WTC11 (cell line): ENCODE results near the gene CNTN5.

Experiments used
- CBFB ChIP-seq: sonication (generic); formaldehyde crosslinking; IDR thresholded peaks from 2 replicates; pipeline ENCODE4 v1.8.1; 2022; ENCODE audit warnings: mild to moderate bottlenecking, low read depth, missing genetic modification reagents
- ETV6 ChIP-seq: sonication (generic); formaldehyde crosslinking; IDR thresholded peaks from 2 replicates; pipeline ENCODE4 v1.8.1; 2022; ENCODE audit warnings: mild to moderate bottlenecking, missing genetic modification reagents
- GRHL2 ChIP-seq: fragments of 250-450 bp; sonication (Bioruptor Pico); IDR thresholded peaks from 2 replicates; pipeline ENCODE4 v1.8.0; 2022; ENCODE audit warnings: mild to moderate bottlenecking, moderate library complexity; ENCODE audit not compliant: insufficient replicate concordance, severe bottlenecking
- IRF1 ChIP-seq: sonication (generic); formaldehyde crosslinking; IDR thresholded peaks from 2 replicates; pipeline ENCODE4 v1.8.0; 2023; ENCODE audit warnings: missing genetic modification reagents
- IRF2 ChIP-seq: sonication (generic); formaldehyde crosslinking; IDR thresholded peaks from 2 replicates; pipeline ENCODE4 v1.8.0; 2022; ENCODE audit warnings: low read depth, missing genetic modification reagents, borderline replicate concordance
- MAX ChIP-seq: sonication (generic); formaldehyde crosslinking; IDR thresholded peaks from 2 replicates; pipeline ENCODE4 v1.8.0; 2022; ENCODE audit warnings: mild to moderate bottlenecking, missing genetic modification reagents
- NR2C2 ChIP-seq: sonication (generic); formaldehyde crosslinking; IDR thresholded peaks from 2 replicates; pipeline ENCODE4 v1.8.0; 2022; ENCODE audit warnings: mild to moderate bottlenecking, missing genetic modification reagents
- TCF7 ChIP-seq: sonication (generic); formaldehyde crosslinking; IDR thresholded peaks from 2 replicates; pipeline ENCODE4 v1.8.0; 2022; ENCODE audit warnings: mild to moderate bottlenecking, low read depth, missing genetic modification reagents, moderate library complexity
- TF ChIP-seq, protein P1 (sequence below): fragments of 200-600 bp; IDR thresholded peaks from 2 replicates; pipeline ENCODE4 v1.8.0; 2022; ENCODE audit warnings: antibody characterized with exemption
- TF ChIP-seq, protein P2 (sequence below): sonication (generic); formaldehyde crosslinking; IDR thresholded peaks from 2 replicates; pipeline ENCODE4 v1.8.1; 2023; ENCODE audit warnings: mild to moderate bottlenecking, missing genetic modification reagents, moderate library complexity

- TF ChIP-seq IRF1 = no peak
- TF ChIP-seq, protein P1, sequence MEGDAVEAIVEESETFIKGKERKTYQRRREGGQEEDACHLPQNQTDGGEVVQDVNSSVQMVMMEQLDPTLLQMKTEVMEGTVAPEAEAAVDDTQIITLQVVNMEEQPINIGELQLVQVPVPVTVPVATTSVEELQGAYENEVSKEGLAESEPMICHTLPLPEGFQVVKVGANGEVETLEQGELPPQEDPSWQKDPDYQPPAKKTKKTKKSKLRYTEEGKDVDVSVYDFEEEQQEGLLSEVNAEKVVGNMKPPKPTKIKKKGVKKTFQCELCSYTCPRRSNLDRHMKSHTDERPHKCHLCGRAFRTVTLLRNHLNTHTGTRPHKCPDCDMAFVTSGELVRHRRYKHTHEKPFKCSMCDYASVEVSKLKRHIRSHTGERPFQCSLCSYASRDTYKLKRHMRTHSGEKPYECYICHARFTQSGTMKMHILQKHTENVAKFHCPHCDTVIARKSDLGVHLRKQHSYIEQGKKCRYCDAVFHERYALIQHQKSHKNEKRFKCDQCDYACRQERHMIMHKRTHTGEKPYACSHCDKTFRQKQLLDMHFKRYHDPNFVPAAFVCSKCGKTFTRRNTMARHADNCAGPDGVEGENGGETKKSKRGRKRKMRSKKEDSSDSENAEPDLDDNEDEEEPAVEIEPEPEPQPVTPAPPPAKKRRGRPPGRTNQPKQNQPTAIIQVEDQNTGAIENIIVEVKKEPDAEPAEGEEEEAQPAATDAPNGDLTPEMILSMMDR = no peak
- no peak for TF ChIP-seq MAX
- TF ChIP-seq CBFB (CRISPR knock-in tag) = no peak
- TF ChIP-seq, protein P2, sequence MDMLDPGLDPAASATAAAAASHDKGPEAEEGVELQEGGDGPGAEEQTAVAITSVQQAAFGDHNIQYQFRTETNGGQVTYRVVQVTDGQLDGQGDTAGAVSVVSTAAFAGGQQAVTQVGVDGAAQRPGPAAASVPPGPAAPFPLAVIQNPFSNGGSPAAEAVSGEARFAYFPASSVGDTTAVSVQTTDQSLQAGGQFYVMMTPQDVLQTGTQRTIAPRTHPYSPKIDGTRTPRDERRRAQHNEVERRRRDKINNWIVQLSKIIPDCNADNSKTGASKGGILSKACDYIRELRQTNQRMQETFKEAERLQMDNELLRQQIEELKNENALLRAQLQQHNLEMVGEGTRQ (CRISPR knock-in tag) = no peak
- TF ChIP-seq GRHL2 (CRISPR knock-in tag) = no peak
- TF ChIP-seq TCF7 = no peak
- TF ChIP-seq IRF2 (CRISPR knock-in tag) = no peak
- TF ChIP-seq NR2C2 = no peak
- no peak for TF ChIP-seq ETV6 (CRISPR knock-in tag)
Observed at GRCh38 chr11:99887481-99887880, 866.7 kb downstream of the CNTN5 start.
